Astrocyte of the hippocampus (primary cell): ENCODE measurements around the gene ZNF473.

ENCODE experiments used
- DNase-seq: peaks from one replicate; pipeline ENCODE4 v3.0.0; 2011; ENCODE audit warnings: low read depth, low spot score

The ZNF473 gene

DNA sequence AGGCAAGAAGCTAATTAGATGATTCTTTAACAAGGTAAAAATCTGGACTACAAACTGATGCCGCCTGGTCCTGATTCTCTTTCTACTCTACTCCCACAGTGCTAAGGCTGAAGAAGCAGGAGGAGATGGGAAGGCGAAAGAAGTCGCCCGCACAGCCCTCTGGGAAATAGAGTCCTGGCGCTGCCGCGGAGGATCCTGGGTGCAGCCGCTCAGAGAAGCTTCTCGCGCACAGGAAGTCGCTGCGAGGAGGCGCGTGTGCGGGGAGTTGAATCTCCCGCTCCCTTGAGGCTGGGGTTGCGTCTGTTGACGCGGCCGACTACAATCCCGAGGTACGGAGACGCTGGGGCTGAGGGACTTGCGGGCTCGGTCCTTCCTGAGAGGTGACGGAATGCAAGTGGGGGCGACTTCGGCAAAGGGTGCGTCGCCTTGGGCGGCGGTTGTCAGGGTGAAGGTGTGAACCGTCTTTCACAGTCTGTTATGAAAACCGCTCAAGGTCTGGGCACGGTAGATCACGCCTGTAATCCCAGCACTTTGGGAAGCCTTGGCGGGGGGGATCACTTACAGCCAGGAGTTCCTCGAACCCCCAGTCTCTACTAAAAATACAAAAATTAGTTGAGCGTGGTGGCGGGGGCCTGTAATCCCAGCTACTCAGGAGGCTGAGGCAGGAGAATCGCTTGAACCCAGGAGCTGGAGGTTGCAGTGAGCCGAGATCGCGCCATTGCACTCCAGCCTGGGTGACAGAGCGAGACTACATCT lies at the start of gene ZNF473:
Gene ZNF473 (plus strand): TSS at position 212 of the 756 bp plus-strand sequence. CDS start 5,078 bp downstream, outside the sequence.
- DNase-seq: peak; percentile 97

- DNase-seq: no peak
Measured at GRCh38 chr19:49976496-49976895, 49.3 kb upstream of the ZNF473 start.

DNA sequence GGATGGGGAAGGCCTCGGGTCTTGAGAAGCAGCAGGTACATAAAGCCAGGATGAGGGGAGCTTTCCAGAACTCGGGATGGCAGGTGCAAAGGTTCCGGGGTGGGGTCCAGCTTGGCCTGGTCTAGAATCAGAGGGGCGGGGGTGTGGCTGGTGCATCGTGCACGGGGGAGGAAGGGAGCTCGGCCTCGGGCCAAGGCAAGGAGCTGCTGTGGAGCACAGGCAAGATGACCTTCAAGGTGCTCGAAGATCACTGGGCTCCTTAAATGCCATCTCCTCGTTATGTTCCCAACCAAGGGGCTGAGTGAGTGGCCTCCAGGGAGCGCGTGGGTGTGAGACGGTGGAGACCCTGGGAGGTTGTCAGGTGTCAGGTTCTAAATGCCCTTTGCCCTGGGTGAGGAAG lies 48.7 kb upstream of the ZNF473 start:
- no peak for DNase-seq

GRCh38 chr19:49977881-49978280 lies 47.9 kb upstream of the ZNF473 start:
- no peak for DNase-seq

GRCh38 chr19:49978324-49978723 lies 47.5 kb upstream of the ZNF473 start:
- no peak for DNase-seq

DNA sequence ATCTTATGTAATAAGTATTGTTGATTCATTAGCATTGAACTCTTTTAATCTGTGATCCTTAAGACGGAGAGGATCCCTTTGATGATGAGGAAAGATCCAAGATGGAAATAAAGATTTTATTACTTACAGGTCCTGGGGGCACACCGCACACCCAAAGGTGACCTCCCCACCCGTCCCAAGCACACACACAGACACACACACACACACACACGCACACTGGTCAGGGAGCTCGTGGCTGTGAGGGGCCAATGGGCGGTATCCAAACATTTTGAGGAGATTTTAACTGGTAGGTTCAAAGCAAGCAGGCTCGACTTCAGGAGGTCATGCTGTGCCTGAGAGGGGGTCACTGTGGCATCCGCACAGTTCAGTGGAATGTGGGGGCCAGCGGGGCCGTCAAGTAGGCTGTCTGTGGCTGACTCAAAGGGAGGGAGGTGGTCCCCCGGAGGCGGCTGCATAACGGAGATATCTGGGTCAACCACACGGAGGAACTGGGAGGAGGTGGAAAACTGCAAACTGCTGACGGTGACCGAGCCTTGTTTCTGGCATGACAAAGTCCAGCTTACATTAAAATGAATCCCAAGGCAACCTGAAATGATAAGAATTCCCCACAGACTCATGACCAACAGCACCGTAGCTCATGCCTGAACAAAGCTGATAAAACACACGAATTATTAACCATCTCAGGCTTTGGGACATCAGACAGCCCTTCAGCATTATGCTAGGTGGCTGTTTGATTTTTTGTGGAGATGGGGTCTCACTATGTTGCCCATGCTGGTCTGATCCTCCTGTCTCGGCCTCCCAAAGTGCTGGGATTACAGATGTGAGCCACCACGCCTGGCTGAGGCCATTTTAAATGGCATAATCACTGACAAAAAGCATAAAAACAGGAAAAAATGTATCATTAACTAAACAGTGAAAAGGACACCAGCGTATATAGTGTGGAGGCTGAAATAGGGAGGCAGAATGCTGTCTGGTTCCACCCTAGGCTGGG lies 43.9 kb upstream of the ZNF473 start:
- no peak for DNase-seq

DNA sequence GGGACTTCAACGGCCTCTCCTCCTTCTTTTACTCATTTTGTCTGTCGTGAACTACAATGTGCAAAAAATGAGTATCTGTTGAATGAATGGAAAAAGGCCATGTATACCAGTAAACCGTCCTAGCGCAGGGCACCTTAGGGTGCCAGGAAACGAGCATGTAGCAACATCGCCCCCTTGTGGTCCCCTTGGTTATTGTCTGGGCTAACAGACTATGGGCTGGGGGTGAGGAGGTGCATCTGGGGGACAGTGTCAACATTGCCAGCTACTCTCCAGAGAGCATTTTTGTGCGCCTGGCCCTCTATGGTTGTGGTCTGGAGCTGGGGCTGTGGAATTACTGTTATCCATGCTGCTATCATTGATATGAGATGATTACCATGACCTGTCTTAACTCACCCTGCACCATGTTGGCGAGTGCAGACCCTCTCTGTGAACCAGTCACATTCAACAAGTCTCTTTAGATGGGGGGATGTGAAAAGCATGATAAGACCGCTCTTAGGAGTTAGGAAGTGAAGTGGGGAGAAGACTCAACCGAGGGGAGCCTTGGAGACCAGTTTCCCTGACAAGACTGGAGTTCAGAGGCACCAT lies 42.1 kb upstream of the ZNF473 start:
- DNase-seq: peak; percentile 26

DNA sequence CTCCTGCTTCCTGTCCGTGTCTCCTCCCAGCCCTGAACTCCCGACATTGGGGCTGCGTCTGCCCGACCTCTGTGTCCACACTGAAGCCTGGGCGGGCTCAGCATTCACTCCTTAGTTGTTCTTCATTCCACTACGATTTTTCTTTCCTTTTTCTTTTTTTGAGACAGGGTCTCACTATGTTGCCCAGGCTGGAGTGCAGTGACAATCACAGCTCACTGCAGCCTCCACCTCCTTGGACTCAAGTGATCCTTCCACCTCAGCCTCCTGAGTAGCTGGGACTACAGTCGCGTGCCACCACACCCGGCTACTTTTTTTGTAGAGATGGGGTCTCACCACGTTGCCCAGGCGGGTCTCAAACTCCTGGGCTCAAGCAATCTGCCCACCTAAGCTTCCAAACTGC lies 41.3 kb upstream of the ZNF473 start:
- no peak for DNase-seq

- DNase-seq: no peak
Measured at GRCh38 chr19:49985871-49986270, 39.9 kb upstream of the ZNF473 start.

- DNase-seq: no peak
Measured at GRCh38 chr19:49986354-49986753, 39.5 kb upstream of the ZNF473 start.

GRCh38 chr19:49987159-49987698 lies 38.6 kb upstream of the ZNF473 start:
- DNase-seq: peak; percentile 98

DNA sequence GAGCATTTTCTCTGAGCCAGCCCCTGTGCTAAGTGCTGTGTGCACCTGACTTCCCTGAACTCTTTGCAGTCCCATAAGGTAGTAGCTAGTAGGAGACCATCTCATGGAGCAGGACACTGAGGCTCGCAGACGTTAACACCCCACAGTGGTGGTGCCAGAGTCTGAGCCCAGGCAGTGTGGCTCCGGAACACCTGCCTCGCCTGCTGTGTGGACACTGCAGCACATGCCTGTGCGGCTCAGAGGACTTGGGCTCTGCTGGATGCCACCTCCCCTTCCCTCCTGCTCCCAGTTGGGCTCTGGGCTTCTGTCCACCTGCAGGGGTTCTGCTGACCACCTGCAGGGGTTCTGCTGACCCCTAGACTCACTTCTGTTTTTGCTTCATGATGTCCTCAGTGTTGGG lies 37.8 kb upstream of the ZNF473 start:
- DNase-seq: no peak

GRCh38 chr19:49988433-49988832 lies 37.4 kb upstream of the ZNF473 start:
- DNase-seq: peak; percentile 42

DNA sequence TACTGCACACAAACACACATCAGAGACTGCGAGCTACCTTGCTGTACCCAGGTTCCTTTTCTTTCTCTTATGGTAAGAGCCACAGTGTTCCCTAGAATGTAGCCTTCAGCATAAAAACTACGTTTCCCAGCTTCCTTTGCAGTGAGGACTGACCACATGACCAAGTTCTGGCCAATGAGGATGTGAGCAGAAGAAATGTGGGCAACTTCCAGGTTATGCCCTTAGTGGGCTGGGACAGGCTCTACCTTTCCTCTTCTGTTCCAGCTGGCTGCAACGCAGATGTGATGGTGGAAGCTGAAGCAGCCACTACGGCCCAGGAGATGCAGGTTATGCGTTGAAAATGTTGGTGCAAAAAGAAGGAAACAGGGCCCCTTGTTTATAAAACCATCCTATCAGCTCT lies 28.1 kb upstream of the ZNF473 start:
- peak; percentile 17 for DNase-seq

GRCh38 chr19:49999371-50000010 lies 26.3 kb upstream of the ZNF473 start:
- peak; percentile 26 for DNase-seq

DNA sequence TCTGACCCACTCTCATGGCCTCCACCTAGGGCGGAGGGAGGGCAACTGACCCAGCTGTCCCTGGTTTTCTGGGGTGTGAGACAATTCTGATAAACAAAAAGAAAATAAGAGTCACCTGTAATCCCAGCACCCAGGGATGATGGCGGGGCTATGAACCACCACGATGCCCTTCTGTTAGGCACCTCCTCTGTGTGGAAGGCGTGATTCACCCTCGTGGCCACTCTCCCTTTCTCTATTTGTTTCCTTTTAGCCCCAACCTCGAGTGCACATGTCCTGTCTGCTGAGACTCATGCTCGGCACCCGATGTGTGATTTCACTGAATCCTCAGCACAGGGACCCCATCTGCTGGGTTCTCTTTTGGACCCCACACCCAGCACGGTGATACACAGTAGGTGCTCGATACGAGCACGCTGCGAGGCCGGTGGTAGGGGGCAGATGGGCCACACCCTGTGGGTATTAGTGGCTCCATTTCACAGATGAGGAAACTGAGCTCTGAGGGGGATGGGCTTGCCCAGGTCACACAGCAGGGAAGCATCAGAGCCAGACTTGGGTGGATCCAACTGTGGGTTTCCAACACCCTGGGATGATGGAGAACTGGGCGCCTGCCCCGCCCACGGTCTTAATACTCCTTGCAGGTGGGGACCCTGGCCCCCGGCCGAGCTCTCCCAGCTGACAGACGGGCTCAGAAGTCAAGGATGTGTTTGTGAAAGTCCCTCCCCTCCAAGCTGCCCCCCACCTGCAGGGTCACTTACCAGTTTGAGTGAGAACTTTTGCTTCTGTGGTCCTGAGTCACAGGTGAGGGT lies 25.6 kb upstream of the ZNF473 start:
- DNase-seq: no peak

DNA sequence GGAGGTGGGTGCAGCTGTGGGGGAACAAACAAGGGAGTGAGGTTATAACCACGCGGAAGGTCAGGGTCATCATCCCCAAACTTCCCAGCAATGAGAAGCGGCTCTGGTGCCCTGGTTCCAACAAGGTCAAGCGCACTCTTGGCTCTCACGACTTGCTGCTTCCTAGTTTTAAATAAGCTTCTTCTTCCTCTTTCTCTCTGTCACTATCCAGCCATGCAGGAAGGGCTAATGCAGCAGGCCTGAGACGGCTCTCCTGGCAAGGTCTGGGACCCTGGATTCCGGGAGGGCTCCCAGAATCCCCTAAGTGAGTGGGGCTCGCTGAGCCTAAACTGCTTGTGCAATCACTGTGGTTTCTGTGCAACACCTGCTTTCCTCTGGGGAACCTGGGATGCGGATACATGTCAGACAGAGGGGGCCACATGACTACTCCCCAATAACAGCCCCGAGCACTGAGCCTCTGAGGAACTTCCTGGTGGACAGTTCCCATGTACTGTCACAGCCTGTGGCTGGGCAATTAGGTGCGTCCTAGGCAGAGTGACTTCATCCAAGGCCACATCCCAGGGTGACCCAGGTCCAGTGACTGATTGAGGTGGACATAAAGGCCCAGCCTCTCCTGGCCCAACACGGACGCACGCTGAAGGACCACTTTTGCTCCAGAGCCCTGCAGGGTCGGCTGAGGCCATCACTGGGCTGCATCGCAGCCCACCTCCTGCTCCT lies 24.8 kb upstream of the ZNF473 start:
- no peak for DNase-seq

DNA sequence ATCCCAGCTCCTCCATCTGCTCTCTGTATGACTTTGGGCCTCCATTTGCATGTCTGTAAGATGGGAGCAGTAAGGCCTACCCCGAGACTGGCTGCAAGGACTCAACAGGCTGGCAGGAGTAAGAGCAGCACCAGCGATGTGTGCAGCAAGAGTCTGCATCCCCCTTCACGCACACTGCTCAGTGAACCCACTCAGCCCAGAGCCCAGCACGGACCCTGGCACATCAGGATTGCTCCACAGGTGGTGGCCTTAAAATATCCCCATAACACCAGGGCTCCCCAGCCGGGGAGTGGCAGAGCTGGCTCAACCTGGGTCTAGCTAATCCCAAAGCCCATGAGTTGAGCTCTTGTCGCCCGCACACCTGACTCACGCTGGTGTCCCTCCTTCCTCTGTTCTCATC lies 24.0 kb upstream of the ZNF473 start:
- no peak for DNase-seq

DNA sequence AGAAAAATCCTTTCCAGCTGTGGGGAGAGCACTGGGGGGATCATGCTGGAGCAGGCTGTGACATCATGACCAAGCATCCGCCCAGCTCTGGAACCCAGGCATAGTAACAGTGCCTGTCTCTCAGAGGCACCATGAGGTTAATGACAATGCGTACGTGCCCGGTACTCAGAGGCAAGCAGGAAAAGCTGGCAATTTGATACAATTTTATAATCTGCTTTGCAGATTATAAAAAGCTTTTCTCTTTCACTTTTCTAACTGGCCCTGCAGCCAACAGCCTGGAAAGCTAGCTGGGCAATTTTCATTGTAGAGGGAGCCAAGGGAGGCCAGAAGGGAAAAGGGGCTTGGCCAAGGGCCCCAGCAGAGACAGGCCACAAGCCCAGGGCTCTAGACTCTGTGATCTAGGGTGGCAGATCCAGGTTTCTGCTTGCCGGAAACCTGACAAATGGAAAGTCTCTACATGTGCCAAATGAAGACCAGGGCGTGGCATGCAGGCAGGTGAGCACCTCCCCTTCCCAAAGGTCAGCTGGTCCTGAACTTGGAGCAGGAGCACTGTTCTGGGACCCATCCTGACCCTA lies 23.3 kb upstream of the ZNF473 start:
- DNase-seq: no peak
